KG1 (cell line): Measurements from ENCODE around the gene INO80D.
"Not testable (repeated sequence)": the region's sequence is repeated elsewhere in the genome, so short reads cannot be mapped to it uniquely, and the experiment has no call there.

Experiments
- DNase-seq: peaks from one replicate; lab custom pipeline; 2025; lab: John Stamatoyannopoulos, UW

INO80D gene

GRCh38 chr2:206083602-206084438 is 2.2 kb downstream of the INO80D start:
- no peak for DNase-seq

- DNase-seq: no peak
These were observed 3.6 kb downstream of the INO80D start for GRCh38 chr2:206082298-206082843.

- DNase-seq: no peak
These were observed 5.0 kb downstream of the INO80D start for GRCh38 chr2:206080927-206081326.

- DNase-seq: no peak
These were observed 6.1 kb downstream of the INO80D start for GRCh38 chr2:206079699-206080465.

- DNase-seq: not testable (repeated sequence)
These were observed 8.1 kb downstream of the INO80D start for GRCh38 chr2:206077879-206078278.

- DNase-seq: no peak
These were observed 10.9 kb downstream of the INO80D start for GRCh38 chr2:206075113-206075512.

GRCh38 chr2:206071807-206072206 is 14.2 kb downstream of the INO80D start:
- no peak for DNase-seq

- no peak for DNase-seq
These were observed 16.6 kb downstream of the INO80D start for GRCh38 chr2:206069417-206069816.

- no peak for DNase-seq
These were observed 17.8 kb downstream of the INO80D start for GRCh38 chr2:206068207-206068606.

GRCh38 chr2:206064077-206064476 is 21.9 kb downstream of the INO80D start:
- no peak for DNase-seq

- DNase-seq: no peak
These were observed 22.3 kb downstream of the INO80D start for GRCh38 chr2:206063635-206064034.

GRCh38 chr2:206062724-206063123 is 23.2 kb downstream of the INO80D start:
- DNase-seq: no peak

GRCh38 chr2:206056286-206056685 is 29.7 kb downstream of the INO80D start:
- no peak for DNase-seq

GRCh38 chr2:206054952-206055351 is 31.0 kb downstream of the INO80D start:
- no peak for DNase-seq

GRCh38 chr2:206051912-206052311 is 34.1 kb downstream of the INO80D start:
- DNase-seq: no peak

- DNase-seq: no peak
These were observed 36.6 kb downstream of the INO80D start for GRCh38 chr2:206049392-206049791.

- DNase-seq: no peak
These were observed 40.7 kb downstream of the INO80D start for GRCh38 chr2:206045251-206045650.

- no peak for DNase-seq
These were observed 45.4 kb downstream of the INO80D start for GRCh38 chr2:206040525-206040924.

GRCh38 chr2:206035393-206035792 is 50.6 kb downstream of the INO80D start:
- not testable (repeated sequence) for DNase-seq

- not testable (repeated sequence) for DNase-seq
These were observed 52.5 kb downstream of the INO80D start for GRCh38 chr2:206033452-206033851.

- DNase-seq: no peak
These were observed 53.9 kb downstream of the INO80D start for GRCh38 chr2:206031950-206032567.

GRCh38 chr2:206031162-206031784 is 54.7 kb downstream of the INO80D start:
- no peak for DNase-seq
